Measurements from ENCODE around the gene XYLT2.

The XYLT2 gene

GRCh38 chr17:50348522-50349242 lies 2.8 kb downstream of the XYLT2 start:
- no peak for DNase-seq (ENCODE audit: low read depth)

- DNase-seq (ENCODE audit: low read depth) = no peak
Observed at GRCh38 chr17:50349243-50349600, 3.3 kb downstream of the XYLT2 start.

GRCh38 chr17:50350733-50351132 lies 4.8 kb downstream of the XYLT2 start:
- no peak for DNase-seq (ENCODE audit: low read depth)

DNA sequence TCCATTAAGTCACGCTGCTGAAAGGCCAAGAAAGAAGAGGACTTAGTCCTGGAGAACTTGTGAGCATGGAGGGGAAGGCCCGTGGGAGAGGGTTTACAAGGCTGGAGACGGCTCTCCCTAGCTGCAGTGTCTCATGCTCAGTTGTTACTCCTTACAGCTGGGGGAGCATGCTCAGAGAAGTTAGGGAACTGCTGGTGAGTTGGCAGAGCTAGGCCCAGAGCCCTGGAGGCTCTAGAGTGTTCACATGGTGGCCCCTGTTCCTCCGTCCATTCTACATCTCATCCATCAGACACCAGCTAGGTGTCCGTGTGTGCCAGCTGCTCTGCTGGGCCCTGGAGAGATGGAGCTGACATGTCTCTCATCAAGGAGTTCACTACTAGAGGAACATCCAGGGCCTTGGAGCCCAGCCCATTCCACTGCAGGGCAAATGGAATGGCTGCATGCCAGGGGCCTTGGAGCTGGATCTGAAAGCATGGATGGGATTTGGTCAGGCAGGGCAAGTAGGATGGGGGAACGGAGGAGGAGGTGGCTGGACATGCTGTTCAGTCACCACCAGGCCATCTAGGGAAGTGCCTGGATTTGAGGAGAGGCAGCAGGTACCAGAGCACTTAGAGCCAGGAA lies 6.3 kb downstream of the XYLT2 start:
- no peak for DNase-seq (ENCODE audit: low read depth)

GRCh38 chr17:50352693-50353599 lies 7.0 kb downstream of the XYLT2 start:
- no peak for DNase-seq (ENCODE audit: low read depth)

GRCh38 chr17:50353600-50354195 lies 7.8 kb downstream of the XYLT2 start:
- no peak for DNase-seq (ENCODE audit: low read depth)

GRCh38 chr17:50354198-50354597 lies 8.3 kb downstream of the XYLT2 start:
- no peak for DNase-seq (ENCODE audit: low read depth)

DNA sequence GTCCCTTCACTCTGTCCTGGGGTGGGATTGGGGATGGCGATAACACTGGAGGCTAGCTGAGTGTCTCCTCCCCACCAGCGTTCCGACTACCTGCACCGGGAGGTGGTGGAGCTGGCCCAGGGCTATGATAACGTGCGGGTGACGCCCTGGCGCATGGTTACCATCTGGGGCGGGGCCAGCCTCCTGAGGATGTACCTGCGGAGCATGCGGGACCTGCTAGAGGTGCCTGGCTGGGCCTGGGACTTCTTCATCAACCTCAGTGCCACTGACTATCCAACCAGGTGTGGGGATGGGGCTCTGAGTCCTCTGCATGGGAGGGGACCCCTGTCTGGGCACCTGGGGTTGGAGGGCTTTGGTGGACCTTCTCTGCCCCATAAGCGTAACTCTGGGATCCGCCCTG lies 8.8 kb downstream of the XYLT2 start:
- DNase-seq (ENCODE audit: low read depth) = no peak

- DNase-seq (ENCODE audit: low read depth) = no peak
Observed at GRCh38 chr17:50355336-50355700, 9.4 kb downstream of the XYLT2 start.

DNA sequence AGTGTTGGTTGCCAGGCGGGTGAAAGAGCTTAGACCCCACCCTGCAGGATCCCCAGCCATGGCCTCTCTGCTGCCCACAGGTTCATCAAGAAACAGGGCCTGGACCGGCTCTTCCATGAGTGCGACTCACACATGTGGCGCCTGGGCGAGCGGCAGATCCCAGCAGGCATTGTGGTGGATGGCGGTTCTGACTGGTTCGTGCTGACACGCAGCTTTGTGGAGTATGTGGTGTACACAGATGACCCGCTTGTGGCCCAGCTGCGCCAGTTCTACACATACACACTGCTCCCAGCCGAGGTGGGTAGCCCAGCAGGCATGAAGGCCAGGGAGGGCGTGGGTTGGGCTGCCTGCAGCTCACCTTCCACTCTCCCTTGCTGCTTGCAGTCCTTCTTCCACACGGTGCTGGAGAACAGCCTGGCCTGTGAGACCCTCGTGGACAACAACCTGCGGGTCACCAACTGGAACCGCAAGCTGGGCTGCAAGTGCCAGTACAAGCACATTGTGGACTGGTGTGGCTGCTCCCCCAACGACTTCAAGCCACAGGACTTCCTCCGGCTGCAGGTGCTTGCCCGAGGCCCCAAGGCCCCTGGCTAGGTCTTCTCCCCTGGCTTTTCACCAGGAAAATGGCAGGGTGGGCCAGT lies 9.9 kb downstream of the XYLT2 start:
- DNase-seq (ENCODE audit: low read depth) = no peak

GRCh38 chr17:50356418-50356817 lies 10.5 kb downstream of the XYLT2 start:
- no peak for DNase-seq (ENCODE audit: low read depth)

GRCh38 chr17:50356892-50357510 lies 11.1 kb downstream of the XYLT2 start:
- DNase-seq (ENCODE audit: low read depth) = no peak

- no peak for DNase-seq (ENCODE audit: low read depth)
Observed at GRCh38 chr17:50358177-50358576, 12.3 kb downstream of the XYLT2 start.

DNA sequence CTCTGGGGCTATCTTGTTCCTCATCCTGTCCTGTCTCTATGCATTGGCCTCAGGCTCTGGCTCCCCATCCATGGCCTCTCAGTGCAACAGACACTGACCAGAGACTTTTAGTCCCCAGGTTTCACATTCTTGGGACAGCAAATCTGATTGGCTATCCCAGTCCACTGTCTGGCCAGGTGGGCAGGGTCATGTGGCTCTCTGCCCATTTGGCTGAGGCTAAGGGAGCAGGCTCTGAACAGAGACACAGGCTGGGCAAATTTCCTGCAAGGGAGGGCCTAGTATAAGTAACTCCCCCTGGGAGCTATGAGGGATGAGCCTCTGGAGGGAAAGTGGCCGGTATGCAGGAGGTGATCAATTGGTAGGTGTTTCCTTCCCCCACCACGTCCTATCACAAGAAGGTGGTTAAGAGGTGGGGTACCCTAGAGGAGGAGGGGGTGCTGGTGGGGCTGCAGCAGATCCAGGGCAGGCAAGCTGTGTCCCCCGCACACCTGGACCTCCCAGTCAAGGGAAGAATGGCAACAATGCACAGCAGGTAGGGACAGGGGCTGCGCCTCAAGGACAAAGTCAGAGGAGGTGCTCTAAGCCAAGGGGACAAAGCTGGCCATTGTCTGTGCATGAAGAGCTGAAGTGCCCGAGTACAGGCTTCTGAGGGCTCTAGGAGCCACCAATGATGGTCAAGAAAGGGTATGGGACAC lies 13.2 kb downstream of the XYLT2 start:
- DNase-seq (ENCODE audit: low read depth) = no peak

GRCh38 chr17:50359998-50360461 lies 14.1 kb downstream of the XYLT2 start:
- no peak for DNase-seq (ENCODE audit: low read depth)

GRCh38 chr17:50360486-50361115 lies 14.7 kb downstream of the XYLT2 start:
- no peak for DNase-seq (ENCODE audit: low read depth)

- no peak for DNase-seq (ENCODE audit: low read depth)
Observed at GRCh38 chr17:50361561-50362480, 15.9 kb downstream of the XYLT2 start.

GRCh38 chr17:50362661-50363060 lies 16.7 kb downstream of the XYLT2 start:
- no peak for DNase-seq (ENCODE audit: low read depth)
